ENCODE data around the gene CALHM4.

CALHM4 gene

DNA sequence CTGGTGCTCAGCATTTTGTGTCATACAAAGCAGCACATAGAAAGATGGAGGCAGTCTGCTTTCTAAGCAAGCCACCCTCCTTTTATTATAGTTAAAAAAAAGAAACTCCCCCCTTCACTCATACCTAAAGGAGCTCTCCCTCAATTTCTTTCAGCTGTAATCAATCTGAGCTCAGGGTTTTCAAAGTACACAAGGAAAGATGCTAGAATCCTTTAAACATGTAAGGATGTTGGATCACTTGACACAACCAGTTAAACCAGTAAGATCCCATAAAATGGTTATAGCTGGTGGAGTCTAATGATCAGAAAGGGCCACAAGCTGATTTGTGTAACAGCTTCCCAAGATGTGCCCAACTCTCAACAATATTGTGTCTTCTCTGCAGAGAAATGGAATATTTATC is at the start of gene CALHM4:
CALHM4 (plus strand) TSS at position 301 of the 400 bp plus-strand sequence; CDS start at position 344, 43 bp downstream.
- DNase-seq (ENCODE audit: low read depth): no peak

DNA sequence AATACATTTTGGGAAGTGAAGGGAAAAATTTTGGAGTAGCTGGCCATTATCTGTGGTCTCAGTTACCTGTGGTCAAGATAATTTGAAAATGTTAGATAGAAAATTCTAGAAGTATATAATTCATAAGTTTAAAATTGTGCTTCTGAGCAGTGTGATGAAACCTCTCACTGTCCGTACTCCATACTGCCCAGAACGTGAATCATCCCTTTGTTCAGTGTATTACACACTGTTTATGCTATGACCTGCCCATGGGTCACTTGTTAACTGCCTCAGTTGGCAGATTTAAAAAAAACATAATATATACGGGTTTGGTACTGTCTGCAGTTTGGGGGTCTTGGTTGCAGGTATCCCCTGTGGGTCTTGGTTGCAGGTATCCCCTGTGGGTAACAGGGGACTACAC is 46.2 kb upstream of the CALHM4 start:
- no peak for DNase-seq (ENCODE audit: low read depth)

GRCh38 chr6:116508527-116508926 is 45.0 kb upstream of the CALHM4 start:
- DNase-seq (ENCODE audit: low read depth): no peak

GRCh38 chr6:116511424-116512110 is 42.0 kb upstream of the CALHM4 start, which contains the start of gene CALHM5:
Gene CALHM5, plus strand, starts transcription at chr6:116511639. Its CDS starts 58 bp downstream, at chr6:116511697.
- DNase-seq (ENCODE audit: low read depth): no peak

- no peak for DNase-seq (ENCODE audit: low read depth)
Observed at GRCh38 chr6:116512111-116512559, 41.4 kb upstream of the CALHM4 start.

DNA sequence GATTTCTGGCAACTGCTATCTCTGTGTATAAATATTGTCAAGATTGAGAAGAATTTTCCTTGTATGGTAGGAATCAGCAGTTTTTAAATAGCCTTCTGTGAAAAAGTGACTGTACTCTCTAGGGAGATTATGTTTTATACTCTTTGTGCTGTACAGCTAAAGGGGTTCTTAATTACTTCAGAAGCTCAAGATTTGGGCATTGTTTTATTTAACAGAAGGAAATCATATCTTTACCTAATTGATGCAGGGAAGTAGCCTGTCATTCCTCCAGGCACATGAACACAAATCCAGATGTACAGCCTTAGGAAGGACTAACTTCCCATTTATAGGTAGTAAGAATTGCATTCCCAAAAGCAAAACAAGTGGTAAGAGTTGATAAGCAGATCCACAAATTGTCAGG is 40.8 kb upstream of the CALHM4 start:
- no peak for DNase-seq (ENCODE audit: low read depth)

GRCh38 chr6:116513224-116513875 is 40.2 kb upstream of the CALHM4 start:
- DNase-seq (ENCODE audit: low read depth): no peak

DNA sequence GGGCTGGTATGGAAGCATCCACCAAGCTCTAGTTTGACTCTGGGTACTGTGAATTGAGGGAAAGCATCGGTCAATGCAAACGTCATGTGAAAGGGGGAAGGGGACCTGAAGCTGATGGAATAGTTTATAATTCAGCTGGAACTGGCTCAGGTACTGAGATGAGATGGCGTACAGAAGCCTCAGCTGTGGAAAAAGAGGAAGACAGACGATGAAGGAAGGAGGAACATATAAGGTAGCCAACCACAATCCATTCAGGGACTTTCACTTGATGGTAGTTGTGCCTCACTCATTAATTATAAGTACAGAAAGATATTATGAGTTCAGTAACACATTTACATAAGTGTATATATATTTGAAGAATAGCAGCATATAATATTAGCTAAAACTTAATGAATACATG is 39.4 kb upstream of the CALHM4 start:
- no peak for DNase-seq (ENCODE audit: low read depth)

DNA sequence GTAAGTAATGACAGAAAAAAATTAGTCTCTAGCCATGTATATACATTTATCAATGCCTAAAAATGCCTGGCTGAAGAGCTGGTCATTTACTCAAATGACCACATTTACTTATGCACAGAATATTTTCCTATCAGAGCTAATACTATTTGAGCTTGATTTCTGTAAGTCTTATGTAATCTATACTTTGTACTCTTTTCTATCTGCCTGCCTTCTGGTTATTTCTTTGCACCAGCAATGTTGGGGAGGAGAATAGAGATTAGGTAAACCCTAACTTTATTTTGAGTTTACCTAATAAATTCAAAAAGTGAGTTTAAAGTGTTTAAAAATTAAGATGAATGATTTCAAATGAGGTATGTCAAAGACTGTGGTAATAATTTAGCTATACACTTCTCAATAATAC is 38.4 kb upstream of the CALHM4 start:
- no peak for DNase-seq (ENCODE audit: low read depth)

DNA sequence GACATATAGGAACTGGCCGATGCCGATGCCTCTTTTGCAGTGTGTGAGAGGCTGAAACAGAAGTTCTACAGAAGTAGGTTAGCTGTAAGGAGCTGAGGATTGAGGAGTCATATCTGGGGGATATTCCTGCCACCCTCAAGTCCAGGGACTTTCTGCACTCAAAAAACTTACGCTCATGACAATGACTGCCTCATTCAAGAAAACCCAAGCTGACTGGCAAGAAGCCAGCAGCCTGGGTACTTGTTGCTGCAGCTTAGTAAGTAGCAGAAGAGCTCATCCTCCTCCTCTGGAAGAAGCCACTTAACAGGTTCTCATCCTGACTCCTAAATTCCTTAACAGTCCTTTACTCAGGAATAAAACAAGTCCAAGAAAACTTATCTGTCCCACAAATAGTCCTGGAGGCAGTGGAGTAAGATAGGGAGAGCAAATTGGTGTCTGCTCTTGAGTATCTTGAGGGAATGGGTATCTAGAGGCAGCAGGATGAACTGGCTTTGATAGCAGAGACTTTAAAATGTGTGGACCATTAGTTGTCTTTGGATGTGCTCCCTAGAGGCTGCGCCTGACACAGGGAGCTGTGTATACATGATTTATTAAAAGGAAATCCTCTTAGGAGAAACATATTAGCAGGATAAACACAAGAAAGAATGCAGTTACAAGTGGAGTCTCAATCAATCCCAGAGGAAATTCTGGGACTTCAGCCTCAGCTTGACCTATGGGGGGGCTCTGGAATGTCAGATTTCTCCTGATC is 34.8 kb upstream of the CALHM4 start:
- no peak for DNase-seq (ENCODE audit: low read depth)

- DNase-seq (ENCODE audit: low read depth): no peak
Observed at GRCh38 chr6:116522896-116523295, 30.7 kb upstream of the CALHM4 start.

GRCh38 chr6:116524236-116524635 is 29.3 kb upstream of the CALHM4 start:
- no peak for DNase-seq (ENCODE audit: low read depth)

DNA sequence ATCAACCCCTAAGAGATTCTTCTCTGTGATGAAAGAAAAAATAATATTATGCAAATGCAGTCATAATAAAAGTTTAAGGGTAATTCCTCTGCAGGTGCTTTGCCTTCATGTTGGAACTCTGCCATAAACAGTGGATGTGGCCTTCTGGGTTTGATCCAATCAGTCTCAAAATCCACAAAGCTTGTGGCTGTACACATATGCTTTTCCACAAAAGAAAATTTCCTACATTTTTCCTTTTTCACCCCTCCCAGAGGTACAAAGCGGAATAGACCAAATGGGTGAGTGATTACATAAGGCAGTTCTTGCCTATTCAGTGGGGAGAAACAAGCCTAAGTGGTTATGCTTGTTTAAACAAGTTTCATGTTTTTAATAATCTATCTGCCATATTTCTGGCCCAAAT is 25.4 kb upstream of the CALHM4 start:
- no peak for DNase-seq (ENCODE audit: low read depth)

GRCh38 chr6:116528780-116529179 is 24.8 kb upstream of the CALHM4 start:
- no peak for DNase-seq (ENCODE audit: low read depth)

DNA sequence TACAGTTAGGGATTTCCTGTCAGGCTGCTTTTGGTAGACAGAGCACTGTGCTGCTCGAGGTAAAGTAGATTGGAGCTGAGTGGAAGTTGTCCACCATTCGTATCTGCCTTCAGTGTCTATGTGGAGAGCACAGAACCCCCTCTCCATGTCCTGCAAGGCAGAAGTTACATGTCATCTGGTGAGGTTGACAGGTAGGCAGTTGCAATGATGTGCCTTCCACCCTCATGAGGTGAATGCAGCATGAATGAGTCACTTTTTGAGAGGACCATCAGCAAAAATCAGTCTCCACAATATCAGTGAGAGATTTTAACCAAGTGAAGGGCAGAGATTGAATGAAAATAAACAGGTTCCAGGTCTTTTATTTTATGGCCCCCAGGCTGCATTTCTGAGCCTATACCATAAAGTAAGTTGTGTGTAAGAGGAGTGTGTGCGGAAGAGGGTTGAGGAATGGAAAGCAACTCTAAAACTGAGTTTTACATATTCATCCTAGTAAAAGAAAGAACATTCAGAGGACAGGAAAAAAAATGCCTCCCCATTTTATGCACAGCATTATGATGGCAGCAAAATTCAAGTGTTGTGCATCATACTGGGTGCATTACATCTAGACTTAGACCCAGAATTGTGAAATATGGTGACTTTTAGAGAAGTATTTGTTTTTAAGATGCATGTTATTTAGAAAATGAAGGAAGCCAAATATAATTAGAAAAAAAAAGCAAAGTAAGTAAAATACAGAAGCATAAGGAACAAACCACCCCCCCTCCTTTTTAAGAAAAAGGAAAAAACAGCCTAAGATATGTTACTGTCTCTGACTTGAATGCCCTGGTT is 23.9 kb upstream of the CALHM4 start:
- DNase-seq (ENCODE audit: low read depth): no peak

- DNase-seq (ENCODE audit: low read depth): no peak
Observed at GRCh38 chr6:116530436-116530835, 23.1 kb upstream of the CALHM4 start.

GRCh38 chr6:116531675-116532570 is 21.6 kb upstream of the CALHM4 start:
- DNase-seq (ENCODE audit: low read depth): peak; percentile 32

GRCh38 chr6:116533233-116533957 is 20.2 kb upstream of the CALHM4 start:
- DNase-seq (ENCODE audit: low read depth): no peak

DNA sequence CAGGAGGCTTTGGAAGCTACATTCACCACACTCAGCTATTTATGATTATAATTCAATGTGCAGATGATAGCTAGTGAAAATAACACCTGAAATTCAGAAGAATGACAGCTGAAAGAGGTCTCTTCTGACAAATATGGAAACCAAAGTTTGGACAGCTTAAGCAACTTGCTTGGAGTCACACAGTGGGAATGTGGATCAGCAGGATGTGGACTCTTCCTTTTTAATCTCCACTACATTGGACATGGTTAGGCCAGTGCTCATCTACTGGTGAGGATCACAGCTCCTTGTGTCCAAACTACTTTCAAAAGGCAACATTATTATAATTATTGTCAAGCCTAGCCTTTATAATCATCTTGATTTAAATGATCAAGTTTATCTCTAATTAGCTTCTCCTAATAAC is 18.4 kb upstream of the CALHM4 start:
- DNase-seq (ENCODE audit: low read depth): no peak

GRCh38 chr6:116536216-116536621 is 17.3 kb upstream of the CALHM4 start:
- DNase-seq (ENCODE audit: low read depth): no peak

Measured in stimulated activated CD8-positive, alpha-beta memory T cell treated with anti-CD3 and anti-CD28 coated beads, Interleukin-15, amount 100 ng/mL, for 1 hour (primary cell).